ENCODE measurements around the gene OR6X1. TPM values are rescaled to one million over a fixed set of nuclear protein-coding genes. Genes with fewer than 3 reads are reported as not detected.
"Not testable (repeated sequence)": the region's sequence is repeated elsewhere in the genome, so short reads cannot be mapped to it uniquely, and the experiment has no call there.

Gene OR6X1
- total RNA-seq, 1 donor = not detected

- no peak for TF ChIP-seq CTCF (IDR thresholded peaks at IDR 0.05; ENCODE audit: insufficient read depth, low read depth, low read length)
- no peak overlapping the region for H3K4me3 ChIP-seq (ENCODE audit: low read depth, low read length)
- DNase-seq (ENCODE audit: low read depth) = no peak
These were observed 15.9 kb downstream of the OR6X1 start for GRCh38 chr11:123738374-123738773.

GRCh38 chr11:123736769-123737168 lies 17.5 kb downstream of the OR6X1 start:
- TF ChIP-seq CTCF (IDR thresholded peaks at IDR 0.05; ENCODE audit: insufficient read depth, low read depth, low read length) = no peak
- H3K4me3 ChIP-seq (ENCODE audit: low read depth, low read length) = no peak overlapping the region
- no peak for DNase-seq (ENCODE audit: low read depth)

- H3K4me3 ChIP-seq (ENCODE audit: low read depth, low read length) = no peak overlapping the region
- no peak for DNase-seq (ENCODE audit: low read depth)
- no peak for TF ChIP-seq CTCF (IDR thresholded peaks at IDR 0.05; ENCODE audit: insufficient read depth, low read depth, low read length)
These were observed 24.7 kb downstream of the OR6X1 start for GRCh38 chr11:123729602-123730001.

GRCh38 chr11:123725995-123726655 lies 28.2 kb downstream of the OR6X1 start:
- no peak for TF ChIP-seq CTCF (IDR thresholded peaks at IDR 0.05; ENCODE audit: insufficient read depth, low read depth, low read length)
- no peak for DNase-seq (ENCODE audit: low read depth)
- H3K4me3 ChIP-seq (ENCODE audit: low read depth, low read length) = no peak overlapping the region

- no peak for TF ChIP-seq CTCF (IDR thresholded peaks at IDR 0.05; ENCODE audit: insufficient read depth, low read depth, low read length)
- no peak for DNase-seq (ENCODE audit: low read depth)
- no peak overlapping the region for H3K4me3 ChIP-seq (ENCODE audit: low read depth, low read length)
These were observed 34.9 kb downstream of the OR6X1 start for GRCh38 chr11:123719452-123719851.

- DNase-seq (ENCODE audit: low read depth) = no peak
- no peak overlapping the region for H3K4me3 ChIP-seq (ENCODE audit: low read depth, low read length)
- no peak for TF ChIP-seq CTCF (IDR thresholded peaks at IDR 0.05; ENCODE audit: insufficient read depth, low read depth, low read length)
These were observed 35.8 kb downstream of the OR6X1 start for GRCh38 chr11:123718469-123718868.

GRCh38 chr11:123718063-123718462 lies 36.3 kb downstream of the OR6X1 start:
- DNase-seq (ENCODE audit: low read depth) = no peak
- H3K4me3 ChIP-seq (ENCODE audit: low read depth, low read length) = no peak overlapping the region
- TF ChIP-seq CTCF (IDR thresholded peaks at IDR 0.05; ENCODE audit: insufficient read depth, low read depth, low read length) = no peak

- not testable (repeated sequence) for DNase-seq (ENCODE audit: low read depth); H3K4me3 ChIP-seq (ENCODE audit: low read depth, low read length)
These were observed 41.7 kb downstream of the OR6X1 start for GRCh38 chr11:123712627-123713026.
